ENCODE results near the gene SAMD4A.

GRCh38 chr14:54582334-54582733 is 15.4 kb downstream of the SAMD4A start:
- TF ChIP-seq, protein P1, sequence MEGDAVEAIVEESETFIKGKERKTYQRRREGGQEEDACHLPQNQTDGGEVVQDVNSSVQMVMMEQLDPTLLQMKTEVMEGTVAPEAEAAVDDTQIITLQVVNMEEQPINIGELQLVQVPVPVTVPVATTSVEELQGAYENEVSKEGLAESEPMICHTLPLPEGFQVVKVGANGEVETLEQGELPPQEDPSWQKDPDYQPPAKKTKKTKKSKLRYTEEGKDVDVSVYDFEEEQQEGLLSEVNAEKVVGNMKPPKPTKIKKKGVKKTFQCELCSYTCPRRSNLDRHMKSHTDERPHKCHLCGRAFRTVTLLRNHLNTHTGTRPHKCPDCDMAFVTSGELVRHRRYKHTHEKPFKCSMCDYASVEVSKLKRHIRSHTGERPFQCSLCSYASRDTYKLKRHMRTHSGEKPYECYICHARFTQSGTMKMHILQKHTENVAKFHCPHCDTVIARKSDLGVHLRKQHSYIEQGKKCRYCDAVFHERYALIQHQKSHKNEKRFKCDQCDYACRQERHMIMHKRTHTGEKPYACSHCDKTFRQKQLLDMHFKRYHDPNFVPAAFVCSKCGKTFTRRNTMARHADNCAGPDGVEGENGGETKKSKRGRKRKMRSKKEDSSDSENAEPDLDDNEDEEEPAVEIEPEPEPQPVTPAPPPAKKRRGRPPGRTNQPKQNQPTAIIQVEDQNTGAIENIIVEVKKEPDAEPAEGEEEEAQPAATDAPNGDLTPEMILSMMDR (IDR thresholded peaks at IDR 0.05): no peak
- no peak for TF ChIP-seq POLR2A (IDR thresholded peaks at IDR 0.05)
- TF ChIP-seq POLR2AphosphoS5 (IDR thresholded peaks at IDR 0.05): no peak

Measured in stomach (tissue), 4 donors.